ENCODE data around the gene LRRC2.
"Not testable (repeated sequence)": the region's sequence is repeated elsewhere in the genome, so short reads cannot be mapped to it uniquely, and the experiment has no call there.

LRRC2 gene

GRCh38 chr3:46551615-46552014 is 14.5 kb downstream of the LRRC2 start:
- no peak for DNase-seq

- no peak for DNase-seq
Measured at GRCh38 chr3:46549989-46550388, 16.1 kb downstream of the LRRC2 start.

GRCh38 chr3:46549408-46549904 is 16.6 kb downstream of the LRRC2 start:
- no peak for DNase-seq

GRCh38 chr3:46548611-46549010 is 17.5 kb downstream of the LRRC2 start:
- DNase-seq = not testable (repeated sequence)

- DNase-seq = no peak
Measured at GRCh38 chr3:46546896-46547440, 19.1 kb downstream of the LRRC2 start.

GRCh38 chr3:46545818-46546630 is 20.1 kb downstream of the LRRC2 start:
- DNase-seq = no peak

GRCh38 chr3:46544771-46545503 is 21.2 kb downstream of the LRRC2 start:
- no peak for DNase-seq

- no peak for DNase-seq
Measured at GRCh38 chr3:46542801-46543201, 23.3 kb downstream of the LRRC2 start.

GRCh38 chr3:46542344-46542743 is 23.8 kb downstream of the LRRC2 start:
- no peak for DNase-seq

- no peak for DNase-seq
Measured at GRCh38 chr3:46541835-46542234, 24.3 kb downstream of the LRRC2 start.

GRCh38 chr3:46540550-46540949 is 25.6 kb downstream of the LRRC2 start:
- no peak for DNase-seq

GRCh38 chr3:46539443-46540005 is 26.6 kb downstream of the LRRC2 start:
- peak; percentile 41 for DNase-seq

- peak; percentile 84 for DNase-seq
Measured at GRCh38 chr3:46538803-46539442, 27.2 kb downstream of the LRRC2 start.

GRCh38 chr3:46538425-46538802 is 27.7 kb downstream of the LRRC2 start:
- DNase-seq = not testable (repeated sequence)

GRCh38 chr3:46537779-46538178 is 28.3 kb downstream of the LRRC2 start:
- no peak for DNase-seq

- no peak for DNase-seq
Measured at GRCh38 chr3:46537316-46537715, 28.8 kb downstream of the LRRC2 start.

- no peak for DNase-seq
Measured at GRCh38 chr3:46536758-46537157, 29.3 kb downstream of the LRRC2 start.

GRCh38 chr3:46535746-46536145 is 30.4 kb downstream of the LRRC2 start:
- DNase-seq = no peak

GRCh38 chr3:46533091-46533490 is 33.0 kb downstream of the LRRC2 start:
- no peak for DNase-seq

- no peak for DNase-seq
Measured at GRCh38 chr3:46527239-46527638, 38.9 kb downstream of the LRRC2 start.

- no peak for DNase-seq
Measured at GRCh38 chr3:46524832-46525231, 41.3 kb downstream of the LRRC2 start.

GRCh38 chr3:46524008-46524407 is 42.1 kb downstream of the LRRC2 start:
- DNase-seq = no peak

GRCh38 chr3:46523556-46523955 is 42.5 kb downstream of the LRRC2 start:
- DNase-seq = no peak
